Measurements from ENCODE around the gene PYCR2. TPM values are rescaled to one million over a fixed set of nuclear protein-coding genes. Genes with fewer than 3 reads are reported as not detected.

PYCR2 gene
- total RNA-seq, 1 experiment from 2014 or later: 104 TPM

DNA sequence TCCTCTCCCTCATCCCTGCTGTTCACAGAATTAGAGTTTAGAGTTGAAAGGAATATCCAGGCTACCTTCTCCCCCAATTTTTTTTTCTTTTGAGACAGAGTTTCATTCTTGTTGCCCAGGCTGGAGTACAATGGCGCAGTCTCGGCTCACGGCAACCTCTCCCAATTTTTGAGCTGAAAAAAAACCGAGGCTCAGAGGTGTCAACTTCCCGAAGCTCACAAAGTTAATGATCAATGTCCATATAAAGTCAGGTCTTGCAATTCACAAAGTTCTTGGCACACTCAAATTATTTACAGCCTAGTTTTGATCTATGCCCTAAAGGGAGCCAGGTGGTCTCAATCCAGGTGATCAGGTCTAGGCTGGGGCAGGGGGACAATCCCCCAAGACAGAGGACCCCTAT lies 34.3 kb downstream of the PYCR2 start:
- no peak overlapping the region for H2BK12ac ChIP-seq (ENCODE audit: insufficient read length, low read depth, low read length)
- no peak overlapping the region for H3K4me2 ChIP-seq (ENCODE audit: insufficient read depth, insufficient read length, low read length)
- Mint-ChIP-seq H3K4me1 (peaks cover 39% of the 10 kb centered on the region in 2 experiments), H3K27ac (peak overlapping the region in 2 of 3 experiments; percentile 64 to 96; a peak in 4 of 7 replicates), H3K9me3 (no peaks in the 10 kb centered on the region; a peak in 1 of 5 replicates), H3K36me3 (ENCODE audit: insufficient read depth in 1 of 3, low read depth in 3 of 3) (peaks cover 0 to 13% (median 0%) of the 10 kb centered on the region in 3 experiments; a peak in 5 of 7 replicates), H3K27me3 (ENCODE audit: low read depth) (peaks cover 2% of the 10 kb centered on the region; the same call in 1 of the 2 replicates), H3K4me3 (peak overlapping the region; percentile 25 to 38; a peak in 3 of 5 replicates)
- WGBS (ENCODE audit: extremely low coverage, insufficient read length, low lambda C conversion rate): no CpG with 5 or more reads among the region's 5 CpGs
- no peak overlapping the region for H3K23ac ChIP-seq (ENCODE audit: insufficient read length, low read depth, low read length)
- no peak overlapping the region for H3K4ac ChIP-seq (ENCODE audit: low read depth, low read length)
- no peak overlapping the region for H2BK15ac ChIP-seq (ENCODE audit: low read depth, low read length)
- no peaks in the 10 kb centered on the region for H3K27me3 ChIP-seq (ENCODE audit: insufficient read depth, low read length)
- no peaks in the 10 kb centered on the region for H3K79me1 ChIP-seq (ENCODE audit: insufficient read depth, low read depth, low read length, poor library complexity, severe bottlenecking)
- no peaks in the 10 kb centered on the region for H3K23me2 ChIP-seq (ENCODE audit: insufficient read length, low read depth, low read length, poor library complexity, severe bottlenecking)
- H2BK120ac ChIP-seq (ENCODE audit: low read depth, low read length, poor library complexity, severe bottlenecking): no peak overlapping the region
- H3K27ac ChIP-seq (ENCODE audit: insufficient read length, low read depth, low read length): no peak overlapping the region
- H4K91ac ChIP-seq (ENCODE audit: insufficient read length, low read depth, low read length): no peak overlapping the region
- peaks cover 2% of the 10 kb centered on the region; the same call in 1 of the 2 replicates for H3K79me2 ChIP-seq (ENCODE audit: insufficient read depth, low read length)
- H3T11ph ChIP-seq (ENCODE audit: low read length): peak overlapping the region; percentile 77
- no peak for DNase-seq
- TF ChIP-seq CTCF (conservative IDR thresholded peaks at IDR 0.05): no peak
- H4K5ac ChIP-seq (ENCODE audit: insufficient read length, low read depth, low read length): no peak overlapping the region
- H2BK5ac ChIP-seq (ENCODE audit: insufficient read length, low read length): no peak overlapping the region
- H3K9me3 ChIP-seq (ENCODE audit: control insufficient read depth, low read depth, low read length): no peaks in the 10 kb centered on the region
- no peak overlapping the region for H2BK20ac ChIP-seq (ENCODE audit: low read depth, low read length, poor library complexity, severe bottlenecking)
- no peak overlapping the region for H3K14ac ChIP-seq (ENCODE audit: insufficient read depth, low read length)
- H3K56ac ChIP-seq (ENCODE audit: insufficient read length, low read depth, low read length): no peak overlapping the region
- H3K4me1 ChIP-seq (ENCODE audit: insufficient read depth, low read length): peaks cover 3% of the 10 kb centered on the region; the same call in 1 of the 2 replicates
- no peak overlapping the region for H2AK5ac ChIP-seq (ENCODE audit: insufficient read length, low read length)
- H3K18ac ChIP-seq (ENCODE audit: insufficient read length, low read depth, low read length): peak overlapping the region; percentile 27
- no peaks in the 10 kb centered on the region for H4K20me1 ChIP-seq (ENCODE audit: control insufficient read depth, insufficient read depth, insufficient read length)
- H2AFZ ChIP-seq (ENCODE audit: low read length): no peak overlapping the region
- no peak overlapping the region for H4K8ac ChIP-seq (replicated peaks; ENCODE audit: insufficient read length, low read depth, low read length)
- H3K9ac ChIP-seq (ENCODE audit: extremely low read depth, insufficient read length, low read length): no peak overlapping the region
